ENCODE measurements around the gene TBC1D3K. TPM values are rescaled to one million over a fixed set of nuclear protein-coding genes. Genes with fewer than 3 reads are reported as not detected.
"Not testable (repeated sequence)": the region's sequence is repeated elsewhere in the genome, so short reads cannot be mapped to it uniquely, and the experiment has no call there.

TBC1D3K gene
- total RNA-seq, result not detected
- long read RNA-seq, result 0 reads

DNA sequence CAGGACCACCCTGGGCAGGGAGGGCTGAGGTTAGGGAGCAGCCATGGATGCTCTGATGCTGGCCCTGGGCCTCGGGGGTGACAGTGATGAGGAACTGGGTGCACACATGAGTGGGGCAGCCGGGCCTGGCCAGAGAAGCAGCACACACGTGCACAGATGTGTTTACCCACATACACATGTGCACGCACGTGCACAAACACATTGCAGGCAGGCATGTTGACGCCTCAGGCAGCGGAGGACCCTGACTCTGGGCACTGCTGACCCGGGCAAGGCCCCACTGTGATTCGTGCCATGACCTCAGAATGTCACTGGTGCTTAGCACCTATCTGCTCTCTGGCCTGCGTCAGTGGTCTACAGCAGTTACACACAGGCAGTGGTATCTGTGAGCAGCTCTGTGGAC, at the start of gene TBC1D3K:
TSS of gene TBC1D3K (plus strand) at position 301 of the 400 bp plus-strand sequence. CDS start 1,585 bp downstream, outside the sequence.
- ATAC-seq; intact Hi-C loops (cut with DNase I, micrococcal nuclease); DNase-seq: not testable (repeated sequence)

DNA sequence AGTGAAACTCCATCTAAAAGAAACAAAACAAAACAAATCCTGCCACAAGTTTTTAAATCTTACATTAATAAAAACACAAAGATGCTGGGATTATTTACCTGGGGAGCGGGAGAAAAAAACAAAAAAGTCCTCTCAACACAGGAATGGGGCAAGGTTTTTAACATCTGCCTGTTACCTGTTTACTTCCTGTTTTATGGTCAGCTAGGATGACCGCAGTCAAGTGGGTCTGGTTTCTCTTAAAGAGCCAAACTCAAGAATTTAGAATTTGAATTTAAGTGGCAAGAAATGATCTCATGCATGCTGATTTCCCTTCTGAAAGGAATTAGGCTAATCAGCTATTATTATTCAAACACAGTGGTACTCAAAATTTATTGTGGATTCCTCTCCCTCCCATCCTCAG, 39.7 kb upstream of the TBC1D3K start:
- ATAC-seq (no peak), DNase-seq (no peak)
- intact Hi-C loops (cut with DNase I, micrococcal nuclease), result no loop called here

DNA sequence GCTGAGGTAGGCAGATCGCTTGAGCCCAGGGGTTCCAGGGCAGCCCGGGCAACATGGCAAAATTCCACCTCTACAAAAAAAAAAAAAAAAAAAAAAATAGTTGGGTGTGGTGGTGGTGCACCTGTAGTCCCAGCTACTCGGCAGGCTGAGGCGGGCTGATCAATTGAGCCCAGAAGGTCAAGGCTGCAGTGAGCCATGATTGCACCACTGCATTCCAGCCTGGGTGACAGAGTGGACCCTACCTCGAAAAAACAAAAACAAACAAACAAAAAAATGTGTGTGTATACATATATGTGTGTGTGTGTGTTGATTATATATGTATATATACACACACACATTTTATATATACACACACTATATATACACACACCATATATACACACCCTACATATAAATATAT, 39.1 kb upstream of the TBC1D3K start:
- DNase-seq, result no peak
- intact Hi-C loops (cut with DNase I, micrococcal nuclease), result no loop called here
- ATAC-seq, result no peak

DNA sequence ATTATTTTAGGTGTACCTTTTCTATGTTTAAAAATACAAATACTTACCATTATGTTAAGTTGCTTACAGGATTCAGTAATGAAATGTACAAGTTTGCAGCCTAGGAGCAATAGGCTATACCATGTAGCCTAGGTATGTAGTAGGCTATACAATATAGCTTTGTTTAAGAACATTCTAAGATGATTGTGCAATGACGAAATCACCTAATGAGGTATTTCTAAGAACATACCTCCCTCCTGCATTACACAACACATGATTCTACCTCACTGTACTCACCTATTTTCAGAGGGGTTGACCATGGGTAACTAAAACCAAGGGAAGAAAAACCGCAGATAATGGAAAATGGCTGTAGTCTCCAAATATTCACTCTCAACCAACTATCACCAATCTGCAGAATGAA, 35.3 kb upstream of the TBC1D3K start:
- DNase-seq (no peak), ATAC-seq (no peak)
- intact Hi-C loops (cut with DNase I, micrococcal nuclease), result no loop called here

DNA sequence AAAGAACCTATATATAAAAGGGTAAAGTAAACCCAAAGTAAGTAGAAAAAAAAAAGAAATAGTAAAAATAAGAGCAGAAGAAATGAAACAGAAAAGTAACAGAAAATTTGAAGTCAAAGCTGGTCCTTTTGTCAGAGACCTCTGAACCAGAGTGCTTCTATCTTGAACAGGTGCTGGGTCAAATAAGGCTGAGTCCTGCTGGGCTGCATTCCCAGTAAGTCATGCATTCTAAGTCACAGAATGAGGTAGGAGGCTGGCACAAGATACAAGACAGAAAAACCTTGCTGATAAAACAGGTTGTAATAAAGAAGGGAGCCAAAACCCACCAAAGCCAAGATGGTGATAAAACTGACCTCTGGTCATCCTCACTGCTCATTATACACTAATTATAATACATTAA, 27.3 kb upstream of the TBC1D3K start:
- not testable (repeated sequence) for ATAC-seq

More for the DNA sequence above, 27.3 kb upstream of the TBC1D3K start:
- DNase-seq; intact Hi-C loops (cut with DNase I, micrococcal nuclease): not testable (repeated sequence)

Other genes starting within 250 kb of the TBC1D3K start
- 10 to 100 TPM; 40.6 to 42.8 TPM for gene HNF1B, start 179.4 kb upstream of the TBC1D3K start, total RNA-seq
- gene TBC1D3L, start 64.6 kb downstream of the TBC1D3K start, total RNA-seq, result 10 to 100 TPM; 13.7 to 14.1 TPM
- under 1 TPM; 0.53 to 0.58 TPM for gene TBC1D3D, start 79.6 kb downstream of the TBC1D3K start, total RNA-seq
- not detected for gene TBC1D3C, start 144.2 kb downstream of the TBC1D3K start, total RNA-seq
- not detected for gene TBC1D3E, start 203.5 kb downstream of the TBC1D3K start, total RNA-seq

All from left colon (tissue), 2 donors.